Measurements from ENCODE around the gene GNAL.

The GNAL gene

GRCh38 chr18:11802158-11802557 lies 113.1 kb downstream of the GNAL start:
- in situ Hi-C loops (cut with MboI; ENCODE audit: low sequenced_read_pairs): no loop called here

GRCh38 chr18:11802586-11802985 lies 113.5 kb downstream of the GNAL start:
- in situ Hi-C loops (cut with MboI; ENCODE audit: low sequenced_read_pairs): no loop called here

- in situ Hi-C loops (cut with MboI; ENCODE audit: low sequenced_read_pairs): no loop called here
These were observed 118.2 kb downstream of the GNAL start for GRCh38 chr18:11807233-11807632.

GRCh38 chr18:11808001-11808855 lies 119.2 kb downstream of the GNAL start:
- in situ Hi-C loops (cut with MboI; ENCODE audit: low sequenced_read_pairs): no loop called here

- in situ Hi-C loops (cut with MboI; ENCODE audit: low sequenced_read_pairs): no loop called here
These were observed 120.8 kb downstream of the GNAL start for GRCh38 chr18:11809895-11810294.

GRCh38 chr18:11810379-11810778 lies 121.3 kb downstream of the GNAL start:
- in situ Hi-C loops (cut with MboI; ENCODE audit: low sequenced_read_pairs): no loop called here

GRCh38 chr18:11811009-11811408 lies 121.9 kb downstream of the GNAL start:
- in situ Hi-C loops (cut with MboI; ENCODE audit: low sequenced_read_pairs): no loop called here

- in situ Hi-C loops (cut with MboI; ENCODE audit: low sequenced_read_pairs): no loop called here
These were observed 128.2 kb downstream of the GNAL start for GRCh38 chr18:11817229-11817628.

GRCh38 chr18:11818486-11819203 lies 129.6 kb downstream of the GNAL start:
- in situ Hi-C loops (cut with MboI; ENCODE audit: low sequenced_read_pairs): no loop called here

- in situ Hi-C loops (cut with MboI; ENCODE audit: low sequenced_read_pairs): no loop called here
These were observed 130.9 kb downstream of the GNAL start for GRCh38 chr18:11819938-11820337.

GRCh38 chr18:11820697-11821096 lies 131.6 kb downstream of the GNAL start:
- in situ Hi-C loops (cut with MboI; ENCODE audit: low sequenced_read_pairs): no loop called here

- in situ Hi-C loops (cut with MboI; ENCODE audit: low sequenced_read_pairs): no loop called here
These were observed 132.1 kb downstream of the GNAL start for GRCh38 chr18:11821208-11821607.

GRCh38 chr18:11821643-11822237 lies 132.7 kb downstream of the GNAL start:
- in situ Hi-C loops (cut with MboI; ENCODE audit: low sequenced_read_pairs): no loop called here

GRCh38 chr18:11823545-11823944 lies 134.5 kb downstream of the GNAL start:
- in situ Hi-C loops (cut with MboI; ENCODE audit: low sequenced_read_pairs): no loop called here

GRCh38 chr18:11826836-11827235 lies 137.8 kb downstream of the GNAL start:
- in situ Hi-C loops (cut with MboI; ENCODE audit: low sequenced_read_pairs): no loop called here

GRCh38 chr18:11828786-11829432 lies 139.8 kb downstream of the GNAL start:
- in situ Hi-C loops (cut with MboI; ENCODE audit: low sequenced_read_pairs): no loop called here

- in situ Hi-C loops (cut with MboI; ENCODE audit: low sequenced_read_pairs): no loop called here
These were observed 141.5 kb downstream of the GNAL start for GRCh38 chr18:11830585-11830984.

- in situ Hi-C loops (cut with MboI; ENCODE audit: low sequenced_read_pairs): no loop called here
These were observed 142.9 kb downstream of the GNAL start for GRCh38 chr18:11831921-11832320.

- in situ Hi-C loops (cut with MboI; ENCODE audit: low sequenced_read_pairs): no loop called here
These were observed 145.7 kb downstream of the GNAL start for GRCh38 chr18:11834772-11835171.

- in situ Hi-C loops (cut with MboI; ENCODE audit: low sequenced_read_pairs): no loop called here
These were observed 150.5 kb downstream of the GNAL start for GRCh38 chr18:11839556-11839955.

- in situ Hi-C loops (cut with MboI; ENCODE audit: low sequenced_read_pairs): no loop called here
These were observed 151.4 kb downstream of the GNAL start for GRCh38 chr18:11840493-11840892.

Data from HL-60/S4 treated with retinoic acid at 250 ng/mL for 4 days and 3 days (cell line).